DOHH2 (cell line): ENCODE measurements around the gene IMMT.

Experiments
- CTCF ChIP-seq: fragments of 200-600 bp; sonication (generic); IDR thresholded peaks from one replicate; pipeline ENCODE4 v1.5.1; 2014; ENCODE audit warnings: antibody characterized with exemption, mild to moderate bottlenecking, low read depth, low read length; ENCODE audit not compliant: poor library complexity, severe bottlenecking
- EZH2phosphoT487 ChIP-seq: fragments of 200-600 bp; sonication (generic); IDR thresholded peaks from 2 replicates; pipeline ENCODE4 v1.6.1; 2017; ENCODE audit warnings: borderline replicate concordance, mild to moderate bottlenecking, antibody characterized with exemption, low read length, moderate library complexity, mixed read lengths

GRCh38 chr2:86189782-86190416 is 5.4 kb downstream of the IMMT start:
- no peak for TF ChIP-seq CTCF
- TF ChIP-seq EZH2phosphoT487: no peak
